Activated B cell treated with CpG ODN at 0.5 μM for 24 hours (primary cell): ENCODE data around the gene C20orf141. TPM values are rescaled to one million over a fixed set of nuclear protein-coding genes. Genes with fewer than 3 reads are reported as not detected.
A peak's percentile ranks its signal among the peaks of the same experiment; 100 is the strongest.

ENCODE experiments used
- ATAC-seq: fragments of 200-7000 bp; cut with Tn5 transposase; one replicate; pipeline ENCODE4 v1.10.0; 2021; ENCODE audit warnings: low read depth, mild to moderate bottlenecking, moderate library complexity
- CTCF ChIA-PET: fragments of 350-600 bp; sonication (Branson Sonifier 250); formaldehyde crosslinking; loops from one replicate; lab custom pipeline; 2021; ENCODE audit warnings: antibody characterized with exemption; lab: Charles Lee
- POLR2A ChIA-PET: fragments of 350-600 bp; sonication (Branson Sonifier 250); formaldehyde crosslinking; loops from one replicate; lab custom pipeline; 2021; ENCODE audit warnings: antibody characterized with exemption; lab: Charles Lee
- DNase-seq: peaks from one replicate; pipeline ENCODE4 v3.0.0; 2022
- H3K27ac Mint-ChIP-seq: one replicate; pipeline ENCODE4 v1.8.0; 2020; ENCODE audit warnings: mixed read lengths
- H3K27me3 Mint-ChIP-seq: one replicate; pipeline ENCODE4 v1.8.0; 2021; ENCODE audit warnings: mixed read lengths
- H3K36me3 Mint-ChIP-seq: one replicate; pipeline ENCODE4 v1.8.0; 2021; ENCODE audit warnings: low read depth, mixed read lengths
- H3K4me1 Mint-ChIP-seq: one replicate; pipeline ENCODE4 v1.8.0; 2021; ENCODE audit warnings: mixed read lengths
- H3K4me3 Mint-ChIP-seq: one replicate; pipeline ENCODE4 v1.8.0; 2020; ENCODE audit warnings: mild to moderate bottlenecking, mixed read lengths
- H3K9me3 Mint-ChIP-seq: one replicate; pipeline ENCODE4 v1.8.0; 2020; ENCODE audit warnings: mixed read lengths
- intact Hi-C: fragments of 100-400 bp; cut with micrococcal nuclease; formaldehyde crosslinking; loops from one replicate; pipeline ENCODE4 v1.15.1; 2024
- total RNA-seq: library from RNA; stranded (reverse); gene quantifications from 2 replicates; pipeline ENCODE4 v1.2.3, GENCODE V29; 2022
- TF ChIP-seq, protein P1 (sequence below): fragments of 200-600 bp; IDR thresholded peaks from one replicate; pipeline ENCODE4 v1.8.0; 2022; ENCODE audit warnings: antibody characterized with exemption, mild to moderate bottlenecking

The C20orf141 gene
- total RNA-seq, 1 donor from 2014 or later = not detected

DNA sequence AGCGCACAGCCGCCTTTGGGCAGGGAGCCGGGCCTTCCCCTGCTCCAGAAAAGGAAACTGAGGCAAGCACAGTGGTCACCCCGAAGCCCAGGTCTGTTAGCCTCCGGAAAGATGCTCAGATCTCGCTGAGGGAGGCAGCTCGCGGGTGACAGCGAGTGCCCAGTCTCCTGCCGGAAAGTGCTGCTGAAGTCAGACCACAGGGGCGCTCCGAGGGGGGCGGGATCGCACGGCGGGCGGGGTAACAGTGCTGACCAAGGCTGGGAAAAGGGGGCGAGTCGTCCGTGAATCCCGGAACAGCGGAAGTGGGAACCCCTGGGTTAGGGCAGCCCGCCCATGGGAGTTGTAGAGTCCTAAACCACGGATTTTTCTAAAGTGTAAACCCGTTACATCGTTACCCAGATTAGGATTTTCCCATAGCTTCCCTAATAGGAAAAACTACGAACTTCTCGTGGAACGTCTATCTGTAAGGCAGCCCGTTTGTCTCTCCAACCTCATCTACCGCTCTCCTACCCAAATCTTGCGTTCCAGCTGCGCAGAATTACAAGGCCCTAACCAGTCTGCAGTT, 26.3 kb downstream of the C20orf141 start:
- peak overlapping the region; percentile 63 for H3K27ac Mint-ChIP-seq
- H3K4me3 Mint-ChIP-seq = peak overlapping the region; percentile 86
- intact Hi-C loops = loop anchor here (1.0 to 10.0 kb wide), 6 partner anchors 32 to 366 kb away; partner anchors contain the start of genes CPXM1, EBF4, NOP56 and PTPRA
- no peak for DNase-seq
- H3K27me3 Mint-ChIP-seq = no peaks in the 10 kb centered on the region
- H3K9me3 Mint-ChIP-seq = no peaks in the 10 kb centered on the region
- peaks cover 12% of the 10 kb centered on the region for H3K36me3 Mint-ChIP-seq
- TF ChIP-seq, protein P1, sequence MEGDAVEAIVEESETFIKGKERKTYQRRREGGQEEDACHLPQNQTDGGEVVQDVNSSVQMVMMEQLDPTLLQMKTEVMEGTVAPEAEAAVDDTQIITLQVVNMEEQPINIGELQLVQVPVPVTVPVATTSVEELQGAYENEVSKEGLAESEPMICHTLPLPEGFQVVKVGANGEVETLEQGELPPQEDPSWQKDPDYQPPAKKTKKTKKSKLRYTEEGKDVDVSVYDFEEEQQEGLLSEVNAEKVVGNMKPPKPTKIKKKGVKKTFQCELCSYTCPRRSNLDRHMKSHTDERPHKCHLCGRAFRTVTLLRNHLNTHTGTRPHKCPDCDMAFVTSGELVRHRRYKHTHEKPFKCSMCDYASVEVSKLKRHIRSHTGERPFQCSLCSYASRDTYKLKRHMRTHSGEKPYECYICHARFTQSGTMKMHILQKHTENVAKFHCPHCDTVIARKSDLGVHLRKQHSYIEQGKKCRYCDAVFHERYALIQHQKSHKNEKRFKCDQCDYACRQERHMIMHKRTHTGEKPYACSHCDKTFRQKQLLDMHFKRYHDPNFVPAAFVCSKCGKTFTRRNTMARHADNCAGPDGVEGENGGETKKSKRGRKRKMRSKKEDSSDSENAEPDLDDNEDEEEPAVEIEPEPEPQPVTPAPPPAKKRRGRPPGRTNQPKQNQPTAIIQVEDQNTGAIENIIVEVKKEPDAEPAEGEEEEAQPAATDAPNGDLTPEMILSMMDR = no peak
- POLR2A ChIA-PET = interaction anchor here (0.5 to 3.0 kb wide), 12 partner anchors 8 to 370 kb away, joined by 3 to 17 read pairs (median 4); partner anchors contain the start of genes NOP56, PTPRA and SNRPB
- H3K4me1 Mint-ChIP-seq = peaks cover 28% of the 10 kb centered on the region
- CTCF ChIA-PET = no interaction called here
- ATAC-seq = peak; percentile 26

DNA sequence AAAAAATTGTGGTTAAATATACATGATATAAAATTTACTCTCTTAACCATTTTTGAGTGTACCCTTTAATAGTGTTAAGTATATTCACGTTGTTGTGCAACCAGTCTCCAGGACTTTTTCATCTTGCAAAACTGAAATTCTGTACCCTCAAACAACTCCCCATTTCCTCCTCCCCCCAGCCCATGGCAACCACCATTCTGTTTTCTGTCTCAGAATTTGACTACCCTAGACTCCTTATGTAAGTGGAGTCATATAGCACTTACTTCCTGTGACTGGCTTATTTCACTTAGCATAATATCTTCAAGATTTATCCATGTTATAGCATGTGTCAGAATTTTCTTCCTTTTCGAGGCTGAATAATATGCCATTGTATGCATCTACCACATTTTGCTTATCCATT, 30.8 kb downstream of the C20orf141 start:
- Mint-ChIP-seq H3K9me3 (no peaks in the 10 kb centered on the region), H3K36me3 (peaks cover 16% of the 10 kb centered on the region), H3K27ac (no peak overlapping the region), H3K4me3 (no peak overlapping the region), H3K4me1 (peaks cover 8% of the 10 kb centered on the region), H3K27me3 (no peaks in the 10 kb centered on the region)
- CTCF ChIA-PET = no interaction called here
- POLR2A ChIA-PET = no interaction called here
- TF ChIP-seq, protein P1 = no peak
- DNase-seq (no peak), ATAC-seq (no peak)
- intact Hi-C loops = loop anchor here (10.0 kb wide), 2 partner anchors 151 to 371 kb away; partner anchors contain the start of genes EBF4 and SNRPB

DNA sequence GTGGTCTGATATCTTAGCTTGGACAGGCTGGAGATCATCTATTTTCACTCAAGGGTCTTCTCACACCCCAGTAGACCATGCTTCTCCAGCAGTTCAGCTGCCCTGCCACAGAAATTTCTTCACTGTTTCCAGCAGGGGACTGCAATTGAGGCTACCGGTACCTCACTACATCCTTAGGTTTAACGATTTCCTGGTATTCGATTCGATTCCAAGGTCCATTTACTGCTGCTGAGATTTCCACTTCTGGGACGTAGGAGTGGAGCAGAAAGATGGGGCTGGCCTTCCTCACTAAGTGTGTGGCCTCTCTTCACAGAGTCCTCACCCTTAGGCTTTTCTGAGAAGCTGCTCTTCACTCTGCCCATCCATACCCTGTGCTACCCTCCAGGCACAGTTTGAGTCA, 31.9 kb downstream of the C20orf141 start:
- CTCF ChIA-PET = no interaction called here
- POLR2A ChIA-PET = no interaction called here

DNA sequence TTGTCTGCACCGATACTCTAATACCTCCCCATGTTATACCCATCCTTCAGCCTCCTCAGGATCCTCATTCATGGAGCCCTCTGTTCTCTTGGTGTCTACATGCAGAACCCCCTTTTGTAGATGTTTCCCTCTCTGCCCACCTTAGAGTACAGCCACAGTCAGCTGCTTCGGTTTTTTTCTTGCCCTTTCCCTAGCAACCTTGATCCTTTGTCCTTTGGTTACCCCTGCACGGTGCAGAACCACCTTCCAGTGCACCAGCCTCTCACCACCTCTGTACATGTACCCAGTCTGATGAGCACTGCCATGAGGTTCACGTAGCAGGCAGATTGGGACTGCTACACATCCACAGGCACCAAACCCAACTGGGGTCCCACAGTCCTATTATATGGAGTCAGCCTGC, 33.0 kb downstream of the C20orf141 start:
- no peak overlapping the region for H3K27ac Mint-ChIP-seq

More for the DNA sequence above, 31.9 kb downstream of the C20orf141 start:
- Mint-ChIP-seq H3K36me3 (peaks cover 16% of the 10 kb centered on the region), H3K4me3 (no peak overlapping the region), H3K9me3 (no peaks in the 10 kb centered on the region), H3K4me1 (peaks cover 2% of the 10 kb centered on the region), H3K27ac (no peak overlapping the region), H3K27me3 (no peaks in the 10 kb centered on the region)
- intact Hi-C loops = loop anchor here (10.0 kb wide), 2 partner anchors 152 to 372 kb away; partner anchors contain the start of genes EBF4 and SNRPB
- TF ChIP-seq, protein P1 = no peak
- ATAC-seq = no peak
- no peak for DNase-seq

DNA sequence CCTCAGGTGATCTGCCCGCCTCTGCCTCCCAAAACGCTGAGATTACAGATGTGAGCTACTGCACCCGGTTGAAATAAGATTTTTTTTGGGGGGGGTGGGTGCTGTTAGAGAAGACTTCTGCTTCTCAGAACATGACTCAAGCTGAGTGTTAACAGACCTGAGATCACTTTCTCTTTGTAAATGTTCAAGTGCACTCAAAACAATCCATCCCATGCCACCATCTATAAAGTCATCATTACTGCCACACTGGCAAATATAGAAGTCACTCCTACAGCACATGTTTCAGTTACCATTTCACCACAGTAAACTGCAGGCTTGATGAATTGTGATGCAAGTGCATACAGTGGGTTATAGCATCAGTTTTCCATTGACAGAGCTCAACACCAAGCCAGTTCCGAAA, 34.7 kb downstream of the C20orf141 start:
- H3K27ac Mint-ChIP-seq = no peak overlapping the region
- ATAC-seq = no peak
- CTCF ChIA-PET = no interaction called here
- H3K27me3 Mint-ChIP-seq = no peaks in the 10 kb centered on the region
- no peaks in the 10 kb centered on the region for H3K9me3 Mint-ChIP-seq
- no peak overlapping the region for H3K4me3 Mint-ChIP-seq
- TF ChIP-seq, protein P1 = no peak
- no peak for DNase-seq
- intact Hi-C loops = loop anchor here (10.0 kb wide), 2 partner anchors 155 to 375 kb away; partner anchors contain the start of genes EBF4 and SNRPB
- POLR2A ChIA-PET = interaction anchor here (0.7 to 1.7 kb wide), 2 partner anchors 9 to 120 kb away, joined by 4 to 5 read pairs; partner anchors contain the start of gene VPS16
- peaks cover 11% of the 10 kb centered on the region for H3K4me1 Mint-ChIP-seq
- H3K36me3 Mint-ChIP-seq = peaks cover 14% of the 10 kb centered on the region

More for the DNA sequence above, 33.0 kb downstream of the C20orf141 start:
- H3K9me3 Mint-ChIP-seq = no peaks in the 10 kb centered on the region
- no peaks in the 10 kb centered on the region for H3K27me3 Mint-ChIP-seq
- TF ChIP-seq, protein P1 = no peak
- H3K4me3 Mint-ChIP-seq = no peak overlapping the region
- intact Hi-C loops = loop anchor here (10.0 kb wide), 2 partner anchors 153 to 373 kb away; partner anchors contain the start of genes EBF4 and SNRPB
- H3K36me3 Mint-ChIP-seq = peaks cover 16% of the 10 kb centered on the region
- DNase-seq = no peak
- peaks cover 11% of the 10 kb centered on the region for H3K4me1 Mint-ChIP-seq
- no peak for ATAC-seq
- ChIA-PET POLR2A (no interaction called here), CTCF (no interaction called here)
